Lung (tissue), 12 donors: ENCODE data around the gene TNFRSF1A. TPM values are rescaled to one million over a fixed set of nuclear protein-coding genes. Genes with fewer than 3 reads are reported as not detected.
A peak's percentile ranks its signal among the peaks of the same experiment; 100 is the strongest.

Experiments
- ATAC-seq: fragments of 200-7000 bp; cut with Tn5 transposase; one replicate; pipeline ENCODE4 v1.9.1; 2020; ENCODE audit warnings: moderate number of reproducible peaks; ENCODE audit not compliant: insufficient read depth, low FRiP score
- DNase-seq, 3 donors: peaks; one replicate each; pipeline ENCODE4 v3.0.0-alpha.2; 2013 to 2017
- H3K27ac ChIP-seq, 2 donors: one replicate each; pipeline ENCODE4 v1.5.1; 2013; ENCODE audit warnings: mild to moderate bottlenecking in 2 of 2, moderate library complexity in 2 of 2, control low read depth in 1 of 2, inconsistent platforms in 1 of 2, low read depth in 1 of 2, low read length in 1 of 2
- H3K27me3 ChIP-seq, 3 donors: one replicate each; pipeline ENCODE4 v1.5.1; 2013; ENCODE audit warnings: low read length in 2 of 3; ENCODE audit not compliant: control insufficient read depth in 3 of 3, insufficient read depth in 3 of 3
- H3K36me3 ChIP-seq, 4 donors: one replicate each; pipeline ENCODE4 v1.5.1; 2013; ENCODE audit warnings: low read length in 4 of 4, mild to moderate bottlenecking in 1 of 4, moderate library complexity in 1 of 4; ENCODE audit not compliant: control insufficient read depth in 4 of 4, insufficient read depth in 4 of 4
- H3K4me1 ChIP-seq, 5 donors: one replicate each; pipeline ENCODE4 v1.5.1; 2013; ENCODE audit warnings: low read length in 5 of 5, mild to moderate bottlenecking in 2 of 5, moderate library complexity in 1 of 5; ENCODE audit not compliant: control insufficient read depth in 5 of 5, insufficient read depth in 5 of 5
- H3K4me3 ChIP-seq: one replicate; pipeline ENCODE4 v1.5.1; 2013; ENCODE audit warnings: mild to moderate bottlenecking, control low read depth, moderate library complexity
- H3K9ac ChIP-seq, 2 donors: one replicate each; pipeline ENCODE4 v1.5.1; 2013; ENCODE audit warnings: low read length in 2 of 2, control low read depth in 1 of 2; ENCODE audit not compliant: insufficient read depth in 1 of 2
- H3K9me3 ChIP-seq, 4 donors: one replicate each; pipeline ENCODE4 v1.5.1; 2013; ENCODE audit warnings: low read length in 3 of 4, mild to moderate bottlenecking in 1 of 4, moderate library complexity in 1 of 4; ENCODE audit not compliant: control insufficient read depth in 4 of 4, insufficient read depth in 3 of 4
- CTCF ChIP-seq: IDR thresholded peaks from 2 replicates; pipeline ENCODE4 v1.5.1; 2012; ENCODE audit warnings: mild to moderate bottlenecking; ENCODE audit errors: control extremely low read depth, extremely low read depth
- WGBS, 2 donors: extraction: QIAGEN DNeasy Blood & Tissue Kit; methylation state at CpG; one replicate each; pipeline ENCODE4 v1.1.7; 2013; 5-methylcytosine and 5-hydroxymethylcytosine counted together
- polyA plus RNA-seq, 2 donors: library from polyadenylated mRNA; stranded (reverse); fragments of 200-250 nt; gene quantifications; one replicate each; pipeline ENCODE4 v1.2.1, GENCODE V29; 2013
- total RNA-seq, 2 donors: library from RNA; depleted of rRNA in 1 of 2; stranded (reverse); fragments of >200 nt in 1 of 2; gene quantifications; one replicate each; pipeline ENCODE4 v1.2.1, GENCODE V29; 2014 to 2021
- donor health status: control.
- donor health status: control.
- donor health status: Bipolar disorder and iron deficiency.
- donor health status: healthy.
- donor health status: DM: yes; HTN: yes; CAD: no.

TNFRSF1A gene
- total and polyA plus RNA-seq, 4 donors = 81.6 to 184 (median 178) TPM

GRCh38 chr12:6370576-6370935 lies 28.7 kb upstream of the TNFRSF1A start:
- H3K9ac ChIP-seq = no peak overlapping the region
- H3K4me1 ChIP-seq = peaks cover 0 to 16% (median 11%) of the 10 kb centered on the region in 5 donors
- DNase-seq = no peak
- H3K4me3 ChIP-seq = no peak overlapping the region
- no peaks in the 10 kb centered on the region for H3K36me3 ChIP-seq
- H3K27ac ChIP-seq = peak overlapping the region in 1 of 2 donors; percentile 59
- no peaks in the 10 kb centered on the region for H3K27me3 ChIP-seq
- H3K9me3 ChIP-seq = no peaks in the 10 kb centered on the region
- WGBS, 2 donors = 66 to 91% methylated on average over 4 of the region's 4 CpGs
- ATAC-seq = no peak
- no peak for TF ChIP-seq CTCF

DNA sequence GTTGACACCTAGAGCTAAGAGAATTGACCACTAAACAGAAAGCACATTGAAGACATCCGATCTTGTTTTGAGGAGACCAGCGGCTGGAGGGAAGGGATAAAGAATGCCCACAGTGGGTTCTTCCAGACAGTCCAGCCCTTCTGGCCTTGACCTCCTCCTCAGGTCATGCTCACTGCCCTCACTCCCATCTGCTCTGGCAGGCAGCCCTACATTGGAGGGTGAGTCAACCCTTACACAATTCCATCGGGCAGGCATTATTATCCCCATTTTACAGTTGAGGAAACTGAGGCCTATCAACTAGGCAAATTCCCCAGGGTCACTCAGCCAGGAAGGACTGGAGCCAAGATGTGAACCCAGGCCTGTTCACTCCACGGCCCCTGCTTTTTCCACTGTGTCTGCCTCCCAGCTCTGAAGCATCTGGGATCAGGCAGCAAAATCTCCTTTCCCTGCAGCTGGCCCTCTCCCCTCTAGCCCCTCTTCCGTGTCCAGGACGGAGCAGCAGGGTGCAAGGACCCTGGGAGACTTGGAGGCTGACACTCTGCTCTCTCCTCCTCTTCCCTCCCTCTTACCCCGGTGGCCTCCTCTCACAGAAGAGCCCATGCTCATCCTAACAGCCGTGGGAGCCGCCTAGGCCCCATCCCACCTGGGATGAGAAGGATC lies 28.2 kb upstream of the TNFRSF1A start:
- no peak overlapping the region for H3K9ac ChIP-seq
- ATAC-seq = no peak

DNA sequence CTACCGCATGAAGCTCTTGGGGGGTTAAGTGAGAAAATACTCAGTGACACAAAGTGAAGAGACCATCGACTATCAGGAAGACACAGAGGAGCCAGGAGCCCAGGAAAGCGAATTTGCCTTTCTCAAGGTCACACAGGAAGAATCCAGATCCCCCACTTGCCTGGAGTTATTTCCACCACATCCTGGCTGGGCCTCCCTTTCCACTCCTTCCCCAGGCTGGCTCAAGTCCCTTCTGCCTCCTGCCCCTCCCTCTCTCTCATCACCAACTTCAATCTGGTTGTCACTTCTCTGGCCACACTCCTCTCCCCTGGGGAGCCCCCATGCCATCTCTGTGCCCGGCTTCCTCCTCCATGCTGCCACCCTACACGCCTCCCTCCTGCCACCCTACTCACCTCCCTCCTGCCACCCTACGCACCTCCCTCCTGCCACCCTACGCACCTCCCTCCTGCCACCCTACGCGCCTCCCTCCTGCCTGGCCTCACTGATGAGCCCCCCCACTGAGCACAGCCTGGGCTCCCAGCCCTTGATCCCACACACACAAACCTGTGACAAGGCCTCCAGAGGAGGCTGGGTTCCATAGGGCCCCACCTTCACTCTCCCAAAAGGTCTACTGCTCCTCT lies 27.1 kb upstream of the TNFRSF1A start:
- no peaks in the 10 kb centered on the region for H3K9me3 ChIP-seq
- H3K9ac ChIP-seq = no peak overlapping the region
- H3K36me3 ChIP-seq = no peaks in the 10 kb centered on the region
- H3K4me3 ChIP-seq = no peak overlapping the region
- 85 to 87% methylated on average over 9 of the region's 9 CpGs for WGBS, 2 donors
- DNase-seq (no peak), ATAC-seq (no peak)
- H3K27me3 ChIP-seq = no peaks in the 10 kb centered on the region
- no peak for TF ChIP-seq CTCF
- H3K4me1 ChIP-seq = peaks cover 0 to 16% (median 9%) of the 10 kb centered on the region in 5 donors
- peak overlapping the region in 1 of 2 donors; percentile 37 for H3K27ac ChIP-seq

More for the DNA sequence above, 28.2 kb upstream of the TNFRSF1A start:
- Histone ChIP-seq H3K36me3 (no peaks in the 10 kb centered on the region), H3K4me3 (no peak overlapping the region), H3K9me3 (no peaks in the 10 kb centered on the region), H3K27me3 (no peaks in the 10 kb centered on the region), H3K27ac (peak overlapping the region in 1 of 2 donors; percentile 59), H3K4me1 (peaks cover 0 to 16% (median 11%) of the 10 kb centered on the region in 5 donors)
- no peak for TF ChIP-seq CTCF
- no peak for DNase-seq
- 86 to 93% methylated on average over 9 of the region's 9 CpGs for WGBS, 2 donors
